HepG2 (cell line): ENCODE measurements around the gene CLEC20A. TPM values are rescaled to one million over a fixed set of nuclear protein-coding genes. Genes with fewer than 3 reads are reported as not detected.

Source experiments
- CSRNP1 ChIP-seq: sonication (generic); formaldehyde crosslinking; IDR thresholded peaks from 2 replicates; pipeline ENCODE4 v1.8.1; 2023; ENCODE audit warnings: mild to moderate bottlenecking, missing genetic modification reagents
- DDIT3 ChIP-seq: sonication (generic); formaldehyde crosslinking; IDR thresholded peaks from 2 replicates; pipeline ENCODE4 v1.4.0; 2020; ENCODE audit warnings: mild to moderate bottlenecking, missing genetic modification reagents
- DR1 ChIP-seq: sonication (generic); formaldehyde crosslinking; IDR thresholded peaks from 2 replicates; pipeline ENCODE4 v1.8.0; 2021; ENCODE audit warnings: mild to moderate bottlenecking, missing genetic modification reagents, inconsistent platforms
- GLI4 ChIP-seq: sonication (generic); formaldehyde crosslinking; IDR thresholded peaks from 2 replicates; pipeline ENCODE4 v1.5.1; 2020; ENCODE audit warnings: missing genetic modification reagents, mild to moderate bottlenecking, moderate library complexity, borderline replicate concordance
- IKZF5 ChIP-seq: IDR thresholded peaks from 2 replicates; pipeline ENCODE4 v1.6.1; 2018; ENCODE audit warnings: missing genetic modification reagents, mild to moderate bottlenecking, missing compliant biosample characterization
- KDM6A ChIP-seq: IDR thresholded peaks from 2 replicates; pipeline ENCODE4 v1.6.1; 2016; ENCODE audit warnings: low read depth
- MAF1 ChIP-seq: sonication (generic); formaldehyde crosslinking; IDR thresholded peaks from 2 replicates; pipeline ENCODE4 v1.5.0; 2020; ENCODE audit warnings: missing genetic modification reagents, borderline replicate concordance
- MED1 ChIP-seq: sonication (generic); formaldehyde crosslinking; IDR thresholded peaks from 2 replicates; pipeline ENCODE4 v1.4.0; 2020; ENCODE audit warnings: missing genetic modification reagents
- MIER2 ChIP-seq: IDR thresholded peaks from 2 replicates; pipeline ENCODE4 v1.6.1; 2016; ENCODE audit warnings: missing biosample characterization, missing genetic modification reagents
- REL ChIP-seq: sonication (generic); formaldehyde crosslinking; conservative IDR thresholded peaks from 2 replicates; pipeline ENCODE4 v1.8.0; 2022; ENCODE audit warnings: mild to moderate bottlenecking, missing genetic modification reagents, moderate library complexity
- SP4 ChIP-seq: sonication (generic); formaldehyde crosslinking; IDR thresholded peaks from 2 replicates; pipeline ENCODE4 v1.8.1; 2023; ENCODE audit warnings: mild to moderate bottlenecking, missing genetic modification reagents
- ZBTB14 ChIP-seq: sonication (generic); formaldehyde crosslinking; IDR thresholded peaks from 2 replicates; pipeline ENCODE4 v1.4.0; 2020; ENCODE audit warnings: missing genetic modification reagents
- ZBTB21 ChIP-seq: sonication (generic); formaldehyde crosslinking; IDR thresholded peaks from 2 replicates; pipeline ENCODE4 v1.4.0; 2020; ENCODE audit warnings: missing genetic modification reagents
- ZBTB33 ChIP-seq: sonication (generic); formaldehyde crosslinking; IDR thresholded peaks from 2 replicates; pipeline ENCODE4 v1.4.0; 2020; ENCODE audit warnings: missing genetic modification reagents
- ZBTB37 ChIP-seq: sonication (generic); formaldehyde crosslinking; IDR thresholded peaks from 2 replicates; pipeline ENCODE4 v1.4.0; 2020; ENCODE audit warnings: mild to moderate bottlenecking, missing genetic modification reagents
- ZNF414 ChIP-seq: sonication (generic); formaldehyde crosslinking; IDR thresholded peaks from 2 replicates; pipeline ENCODE4 v1.5.0; 2020; ENCODE audit warnings: missing genetic modification reagents
- ZNF510 ChIP-seq: sonication (generic); formaldehyde crosslinking; IDR thresholded peaks from 2 replicates; pipeline ENCODE4 v1.4.0; 2020; ENCODE audit warnings: low read depth, mild to moderate bottlenecking, missing genetic modification reagents
- ZNF552 ChIP-seq: sonication (generic); formaldehyde crosslinking; IDR thresholded peaks from 2 replicates; pipeline ENCODE4 v1.9.0; 2022; ENCODE audit warnings: missing genetic modification reagents, mild to moderate bottlenecking, borderline replicate concordance
- ZNF570 ChIP-seq: sonication (generic); formaldehyde crosslinking; IDR thresholded peaks from 2 replicates; pipeline ENCODE4 v1.4.0; 2020; ENCODE audit warnings: mild to moderate bottlenecking, missing genetic modification reagents, borderline replicate concordance
- ZSCAN12 ChIP-seq: sonication (generic); formaldehyde crosslinking; IDR thresholded peaks from 2 replicates; pipeline ENCODE4 v1.9.0; 2021; ENCODE audit warnings: mild to moderate bottlenecking, missing genetic modification reagents
- polyA plus RNA-seq, 8 experiments: library from polyadenylated mRNA; depleted of rRNA in 3 of 8; stranded (reverse) in 7 of 8; unstranded in 1 of 8; fragments of >200 nt; fragmentation: Illumina TruSeq in 4 of 8; extraction: Trizol in 4 of 8; gene quantifications; 2 replicates each; pipeline versions ENCODE4 v1.2.1 to v1.2.3, GENCODE V29; 2011 to 2016; ENCODE audit warnings: low read depth in 4 of 8, missing spikeins in 1 of 8, mixed read lengths in 1 of 8; ENCODE audit not compliant: insufficient read depth in 1 of 8
- total RNA-seq, 5 experiments: library from RNA; depleted of rRNA; stranded (reverse); fragments of >200 nt; fragmentation: Illumina TruSeq; extraction: Trizol; gene quantifications; 2 replicates each; pipeline ENCODE4 v1.2.3, GENCODE V29; 2016; ENCODE audit warnings: low read depth in 1 of 5

The CLEC20A gene
- total and polyA plus RNA-seq, 2 of the 13 experiments (the other 11 are each of a cell fraction or from before 2014, with no cell fraction given): not detected

GRCh38 chr1:178542554-178543289 is 46.0 kb upstream of the CLEC20A start (continued):
- no peak for TF ChIP-seq CSRNP1 (CRISPR knock-in tag)
- no peak for TF ChIP-seq ZNF570 (CRISPR knock-in tag)
- no peak for TF ChIP-seq ZBTB21 (CRISPR knock-in tag)
- no peak for TF ChIP-seq MAF1
- no peak for TF ChIP-seq GLI4
- TF ChIP-seq ZBTB33 (CRISPR knock-in tag): no peak
- TF ChIP-seq ZNF510: no peak
- no peak for TF ChIP-seq DDIT3 (CRISPR knock-in tag)
- peak; percentile 47; the same call in 1 of the 2 replicates for TF ChIP-seq SP4 (CRISPR knock-in tag)
- no peak for TF ChIP-seq DR1 (CRISPR knock-in tag)
- no peak for TF ChIP-seq MIER2 (CRISPR knock-in tag)
- no peak for TF ChIP-seq KDM6A (CRISPR knock-in tag)
- 0 out of 2 replicates have a peak, but pooled peaks have one; percentile 47 for TF ChIP-seq REL
- no peak; the same call in 1 of the 2 replicates for TF ChIP-seq ZBTB14 (CRISPR knock-in tag)
- TF ChIP-seq ZSCAN12: no peak
- TF ChIP-seq ZBTB37: no peak
- 0 out of 2 replicates have a peak, but pooled peaks have one; percentile 19 for TF ChIP-seq ZNF552 (CRISPR knock-in tag)
- no peak for TF ChIP-seq MED1 (CRISPR knock-in tag)
- no peak for TF ChIP-seq IKZF5 (CRISPR knock-in tag)
- peak; percentile 81; the same call in 1 of the 2 replicates for TF ChIP-seq ZNF414 (CRISPR knock-in tag)
